DND-41 (cell line): ENCODE measurements around the gene FBF1.
"Not testable (repeated sequence)": the region's sequence is repeated elsewhere in the genome, so short reads cannot be mapped to it uniquely, and the experiment has no call there.

Source experiments
- CTCF ChIP-seq: IDR thresholded peaks from 2 replicates; pipeline ENCODE4 v1.5.1; 2012; ENCODE audit warnings: borderline replicate concordance, low read length, moderate library complexity, mild to moderate bottlenecking; ENCODE audit not compliant: poor library complexity, severe bottlenecking; ENCODE audit errors: extremely low read depth
- EZH2 ChIP-seq: IDR thresholded peaks from 3 replicates; pipeline ENCODE4 v1.6.1; 2012; ENCODE audit warnings: borderline replicate concordance, low read depth, mild to moderate bottlenecking, moderate library complexity, low read length, inconsistent platforms; ENCODE audit not compliant: severe bottlenecking

- not testable (repeated sequence) for TF ChIP-seq EZH2, CTCF
Measured at GRCh38 chr17:75864887-75865286, 76.0 kb downstream of the FBF1 start.
